ENCODE measurements around the gene SPNS2. TPM values are rescaled to one million over a fixed set of nuclear protein-coding genes. Genes with fewer than 3 reads are reported as not detected.

SPNS2 gene
- total and polyA plus RNA-seq, 2 donors (not counting 1 experiment from before 2014, with no cell fraction given) = 0.17 TPM; not detected in 1

DNA sequence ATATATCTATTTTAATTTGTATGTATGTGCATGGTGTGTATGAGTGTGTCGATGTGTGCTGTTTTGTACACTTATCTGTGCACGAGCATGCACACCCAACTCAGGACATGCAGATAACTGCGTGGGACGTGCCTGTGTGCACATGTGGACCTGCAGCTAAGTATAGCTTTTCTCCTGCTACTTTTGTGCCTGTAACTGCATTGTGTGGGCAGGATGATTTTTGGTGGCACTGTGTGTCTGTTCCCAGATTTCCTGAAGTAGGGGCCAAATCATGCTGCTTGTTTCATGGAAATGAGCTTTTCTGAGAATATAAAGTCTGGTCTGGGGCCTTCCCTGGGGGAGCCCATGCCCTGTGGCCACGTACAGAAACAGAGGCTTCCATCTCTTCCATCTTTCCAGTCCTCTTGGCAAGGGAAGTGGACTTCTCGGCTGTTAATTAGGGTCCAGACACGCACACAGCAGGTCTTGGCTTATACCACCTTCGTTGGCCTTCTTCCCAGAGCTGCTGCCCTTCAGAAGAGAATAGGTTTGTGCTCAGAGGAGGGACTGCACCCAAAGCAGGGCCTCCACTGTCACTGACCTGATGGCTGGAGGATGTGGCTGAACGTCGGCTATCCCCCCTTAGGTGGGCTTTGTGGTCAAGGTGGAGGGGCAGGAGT, 34.7 kb upstream of the SPNS2 start:
- no peaks in the 10 kb centered on the region for H3K79me2 ChIP-seq (ENCODE audit: control insufficient read depth, insufficient read depth, low read length)
- no peak overlapping the region for H2AFZ ChIP-seq (ENCODE audit: low read length)
- no peak overlapping the region for H3K4me2 ChIP-seq (ENCODE audit: extremely low read depth, insufficient read depth, low read length)
- H4K20me1 ChIP-seq (ENCODE audit: control insufficient read depth, extremely low read depth, insufficient read depth, low read length) = no peaks in the 10 kb centered on the region
- no peaks in the 10 kb centered on the region for H3K9me3 ChIP-seq (ENCODE audit: control insufficient read depth, insufficient read depth, low read depth, low read length)
- no peak overlapping the region for H3K4me3 ChIP-seq (replicated peaks in 1 of 4; ENCODE audit: control extremely low read depth in 1 of 4, insufficient read depth in 1 of 4, low read depth in 3 of 4, low read length in 4 of 4)
- no peaks in the 10 kb centered on the region for H3K27me3 ChIP-seq (ENCODE audit: control insufficient read depth, insufficient read depth, low read length)
- DNase-seq (ENCODE audit: low read depth in 2 of 2) = no peak
- no peaks in the 10 kb centered on the region for H3K36me3 ChIP-seq (ENCODE audit: control insufficient read depth, insufficient read depth, low read length)
- no peak overlapping the region for H3K9ac ChIP-seq (ENCODE audit: insufficient read depth, low read length)
- no peak overlapping the region for H3K27ac ChIP-seq (ENCODE audit: insufficient read depth, low read length)
- H3K4me1 ChIP-seq (ENCODE audit: control insufficient read depth, extremely low read depth, insufficient read depth, low read length) = no peaks in the 10 kb centered on the region
- TF ChIP-seq, protein P1, sequence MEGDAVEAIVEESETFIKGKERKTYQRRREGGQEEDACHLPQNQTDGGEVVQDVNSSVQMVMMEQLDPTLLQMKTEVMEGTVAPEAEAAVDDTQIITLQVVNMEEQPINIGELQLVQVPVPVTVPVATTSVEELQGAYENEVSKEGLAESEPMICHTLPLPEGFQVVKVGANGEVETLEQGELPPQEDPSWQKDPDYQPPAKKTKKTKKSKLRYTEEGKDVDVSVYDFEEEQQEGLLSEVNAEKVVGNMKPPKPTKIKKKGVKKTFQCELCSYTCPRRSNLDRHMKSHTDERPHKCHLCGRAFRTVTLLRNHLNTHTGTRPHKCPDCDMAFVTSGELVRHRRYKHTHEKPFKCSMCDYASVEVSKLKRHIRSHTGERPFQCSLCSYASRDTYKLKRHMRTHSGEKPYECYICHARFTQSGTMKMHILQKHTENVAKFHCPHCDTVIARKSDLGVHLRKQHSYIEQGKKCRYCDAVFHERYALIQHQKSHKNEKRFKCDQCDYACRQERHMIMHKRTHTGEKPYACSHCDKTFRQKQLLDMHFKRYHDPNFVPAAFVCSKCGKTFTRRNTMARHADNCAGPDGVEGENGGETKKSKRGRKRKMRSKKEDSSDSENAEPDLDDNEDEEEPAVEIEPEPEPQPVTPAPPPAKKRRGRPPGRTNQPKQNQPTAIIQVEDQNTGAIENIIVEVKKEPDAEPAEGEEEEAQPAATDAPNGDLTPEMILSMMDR (conservative IDR thresholded peaks at IDR 0.05 in 1 of 2, IDR thresholded peaks at IDR 0.05 in 1 of 2; ENCODE audit: low read depth in 1 of 2, low read length in 2 of 2) = no peak
- TF ChIP-seq EZH2 (IDR thresholded peaks at IDR 0.05; ENCODE audit: low read length, missing control alignments) = no peak

DNA sequence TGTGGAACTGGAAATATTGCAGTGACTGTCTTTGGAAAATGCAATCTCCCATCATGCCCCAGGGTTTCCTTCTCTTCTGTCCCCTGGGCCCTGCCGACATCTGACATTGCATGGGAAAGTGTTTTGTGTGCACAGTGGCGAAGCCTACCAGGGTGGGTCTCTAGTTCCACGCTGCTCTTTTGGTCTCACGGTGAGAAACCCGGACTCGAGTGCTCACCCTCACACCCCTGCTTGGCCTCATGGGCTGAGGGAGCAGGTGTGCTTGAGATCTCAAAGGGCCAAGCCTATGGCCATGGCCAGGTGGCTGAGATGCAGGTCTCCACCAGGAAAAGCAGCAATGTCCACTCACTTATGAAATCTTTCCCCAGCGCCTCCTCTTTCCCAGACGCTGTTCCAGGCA, 32.9 kb upstream of the SPNS2 start:
- no peaks in the 10 kb centered on the region for H3K9me3 ChIP-seq (ENCODE audit: control insufficient read depth, insufficient read depth, low read depth, low read length)
- no peaks in the 10 kb centered on the region for H3K36me3 ChIP-seq (ENCODE audit: control insufficient read depth, insufficient read depth, low read length)
- no peaks in the 10 kb centered on the region for H3K79me2 ChIP-seq (ENCODE audit: control insufficient read depth, insufficient read depth, low read length)
- H3K27ac ChIP-seq (ENCODE audit: insufficient read depth, low read length) = no peak overlapping the region
- H3K9ac ChIP-seq (ENCODE audit: insufficient read depth, low read length) = no peak overlapping the region
- no peak overlapping the region for H3K4me2 ChIP-seq (ENCODE audit: extremely low read depth, insufficient read depth, low read length)
- TF ChIP-seq, protein P1 (conservative IDR thresholded peaks at IDR 0.05 in 1 of 2, IDR thresholded peaks at IDR 0.05 in 1 of 2; ENCODE audit: low read depth in 1 of 2, low read length in 2 of 2) = no peak
- no peak for TF ChIP-seq EZH2 (IDR thresholded peaks at IDR 0.05; ENCODE audit: low read length, missing control alignments)
- H3K4me1 ChIP-seq (ENCODE audit: control insufficient read depth, extremely low read depth, insufficient read depth, low read length) = no peaks in the 10 kb centered on the region
- H3K4me3 ChIP-seq (replicated peaks in 1 of 4; ENCODE audit: control extremely low read depth in 1 of 4, insufficient read depth in 1 of 4, low read depth in 3 of 4, low read length in 4 of 4) = no peak overlapping the region
- no peak overlapping the region for H2AFZ ChIP-seq (ENCODE audit: low read length)
- H3K27me3 ChIP-seq (ENCODE audit: control insufficient read depth, insufficient read depth, low read length) = no peaks in the 10 kb centered on the region
- DNase-seq (ENCODE audit: low read depth in 2 of 2) = no peak
- no peaks in the 10 kb centered on the region for H4K20me1 ChIP-seq (ENCODE audit: control insufficient read depth, extremely low read depth, insufficient read depth, low read length)

DNA sequence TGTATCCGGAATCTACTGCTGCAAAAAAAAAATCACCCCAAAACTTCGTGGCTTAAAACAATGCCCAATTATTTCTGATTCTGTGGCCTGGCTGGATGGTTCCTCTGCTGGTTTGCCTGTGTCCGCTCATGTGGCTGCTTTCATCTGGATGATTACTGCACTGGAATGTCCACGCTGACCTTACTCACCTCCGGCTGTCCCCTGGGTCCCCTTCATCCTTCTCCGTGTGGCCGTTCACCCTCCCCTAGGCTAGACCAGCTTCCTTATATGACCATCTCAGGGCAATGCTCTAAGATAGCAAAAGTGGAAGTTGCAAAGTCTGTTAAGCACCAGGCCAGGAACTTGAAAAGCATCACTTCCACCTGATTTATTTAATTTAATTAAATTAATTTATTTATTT, 31.4 kb upstream of the SPNS2 start:
- H3K4me1 ChIP-seq (ENCODE audit: control insufficient read depth, extremely low read depth, insufficient read depth, low read length) = no peaks in the 10 kb centered on the region
- TF ChIP-seq, protein P1 (conservative IDR thresholded peaks at IDR 0.05 in 1 of 2, IDR thresholded peaks at IDR 0.05 in 1 of 2; ENCODE audit: low read depth in 1 of 2, low read length in 2 of 2) = no peak
- TF ChIP-seq EZH2 (IDR thresholded peaks at IDR 0.05; ENCODE audit: low read length, missing control alignments) = no peak
- H3K79me2 ChIP-seq (ENCODE audit: control insufficient read depth, insufficient read depth, low read length) = no peaks in the 10 kb centered on the region
- DNase-seq (ENCODE audit: low read depth in 2 of 2) = no peak
- no peaks in the 10 kb centered on the region for H4K20me1 ChIP-seq (ENCODE audit: control insufficient read depth, extremely low read depth, insufficient read depth, low read length)
- no peak overlapping the region for H3K27ac ChIP-seq (ENCODE audit: insufficient read depth, low read length)
- H3K4me2 ChIP-seq (ENCODE audit: extremely low read depth, insufficient read depth, low read length) = no peak overlapping the region
- H3K9ac ChIP-seq (ENCODE audit: insufficient read depth, low read length) = no peak overlapping the region
- no peak overlapping the region for H3K4me3 ChIP-seq (replicated peaks in 1 of 4; ENCODE audit: control extremely low read depth in 1 of 4, insufficient read depth in 1 of 4, low read depth in 3 of 4, low read length in 4 of 4)
- no peaks in the 10 kb centered on the region for H3K27me3 ChIP-seq (ENCODE audit: control insufficient read depth, insufficient read depth, low read length)
- H3K36me3 ChIP-seq (ENCODE audit: control insufficient read depth, insufficient read depth, low read length) = no peaks in the 10 kb centered on the region
- H2AFZ ChIP-seq (ENCODE audit: low read length) = no peak overlapping the region
- no peaks in the 10 kb centered on the region for H3K9me3 ChIP-seq (ENCODE audit: control insufficient read depth, insufficient read depth, low read depth, low read length)
